Naive thymus-derived CD4-positive, alpha-beta T cell (primary cell): ENCODE data around the gene GPC3. TPM values are rescaled to one million over a fixed set of nuclear protein-coding genes. Genes with fewer than 3 reads are reported as not detected.

Experiments
- ATAC-seq: fragments of 150-1000 bp; cut with Tn5 transposase; 2 replicates; pipeline ENCODE4 v1.10.0; 2021; ENCODE audit warnings: mild to moderate bottlenecking, moderate library complexity
- CTCF ChIA-PET: fragments of 350-600 bp; sonication (Branson Sonifier 250); formaldehyde crosslinking; loops from one replicate; lab custom pipeline; 2021; ENCODE audit warnings: antibody characterized with exemption; lab: Charles Lee
- POLR2A ChIA-PET: fragments of 350-600 bp; sonication (Branson Sonifier 250); formaldehyde crosslinking; loops from one replicate; lab custom pipeline; 2021; ENCODE audit warnings: antibody characterized with exemption, inconsistent platforms; lab: Charles Lee
- DNase-seq, 9 donors: peaks; one replicate each; pipeline versions ENCODE4 v3.0.0 to v3.0.0-alpha.2; 2020 to 2022; ENCODE audit warnings: mixed read lengths in 1 of 9
- H3K27ac ChIP-seq: one replicate; pipeline ENCODE4 v1.7.0; 2013; ENCODE audit warnings: mild to moderate bottlenecking, low read depth, low read length, moderate library complexity
- H3K27me3 ChIP-seq, 2 donors: one replicate each; pipeline ENCODE4 v1.7.0; 2013; ENCODE audit warnings: low read length in 2 of 2, mild to moderate bottlenecking in 2 of 2, moderate library complexity in 2 of 2; ENCODE audit not compliant: control insufficient read depth in 2 of 2, insufficient read depth in 2 of 2
- H3K36me3 ChIP-seq, 3 experiments: 1 replicate in 2 of 3; 2 replicates in 1 of 3; pipeline ENCODE4 v1.7.0; 2013; ENCODE audit warnings: low read length in 3 of 3, mild to moderate bottlenecking in 3 of 3, moderate library complexity in 1 of 3; ENCODE audit not compliant: insufficient read depth in 3 of 3, control insufficient read depth in 2 of 3
- H3K4me1 ChIP-seq, 2 donors: one replicate each; pipeline ENCODE4 v1.7.0; 2013; ENCODE audit warnings: low read length in 2 of 2, mild to moderate bottlenecking in 2 of 2, moderate library complexity in 1 of 2; ENCODE audit not compliant: control insufficient read depth in 2 of 2, insufficient read depth in 2 of 2
- H3K4me3 ChIP-seq: 2 replicates; pipeline ENCODE4 v1.7.0; 2013; ENCODE audit warnings: mild to moderate bottlenecking, low read length
- H3K9me3 ChIP-seq, 3 experiments: 1 replicate in 2 of 3; 2 replicates in 1 of 3; pipeline ENCODE4 v1.7.0; 2013; ENCODE audit warnings: low read length in 3 of 3; ENCODE audit not compliant: control insufficient read depth in 2 of 3
- H3K27ac Mint-ChIP-seq, 9 donors: one replicate each; pipeline ENCODE4 v1.8.0; 2020 to 2022; ENCODE audit warnings: mixed read lengths in 9 of 9, mild to moderate bottlenecking in 8 of 9, moderate library complexity in 5 of 9, inconsistent platforms in 2 of 9
- H3K27me3 Mint-ChIP-seq, 5 donors: one replicate each; pipeline ENCODE4 v1.8.0; 2021 to 2022; ENCODE audit warnings: mixed read lengths in 5 of 5, mild to moderate bottlenecking in 1 of 5
- H3K36me3 Mint-ChIP-seq, 5 donors: one replicate each; pipeline ENCODE4 v1.8.0; 2020 to 2022; ENCODE audit warnings: mixed read lengths in 5 of 5, mild to moderate bottlenecking in 3 of 5, inconsistent platforms in 1 of 5
- H3K4me1 Mint-ChIP-seq, 7 donors: one replicate each; pipeline ENCODE4 v1.8.0; 2020 to 2022; ENCODE audit warnings: mixed read lengths in 7 of 7, mild to moderate bottlenecking in 3 of 7, inconsistent platforms in 1 of 7
- H3K4me3 Mint-ChIP-seq, 10 donors: one replicate each; pipeline ENCODE4 v1.8.0; 2020 to 2022; ENCODE audit warnings: mild to moderate bottlenecking in 10 of 10, mixed read lengths in 10 of 10, moderate library complexity in 6 of 10, inconsistent platforms in 2 of 10
- H3K9me3 Mint-ChIP-seq, 11 donors: one replicate each; pipeline ENCODE4 v1.8.0; 2020 to 2022; ENCODE audit warnings: mixed read lengths in 11 of 11, mild to moderate bottlenecking in 4 of 11, inconsistent platforms in 1 of 11, moderate library complexity in 1 of 11
- intact Hi-C, 2 donors: fragments of 100-400 bp; cut with micrococcal nuclease; formaldehyde crosslinking; loops; one replicate each; pipeline ENCODE4 v1.15.1; 2023
- polyA plus RNA-seq, 2 donors: library from polyadenylated mRNA; unstranded; fragments of 300-500 nt; fragmentation: Illumina TruSeq; gene quantifications; one replicate each; pipeline ENCODE4 v1.2.3, GENCODE V29; 2021
- total RNA-seq, 6 experiments: library from RNA in 5 of 6; stranded (reverse) in 5 of 6; gene quantifications; 1 replicate in 5 of 6; 2 replicates in 1 of 6; pipeline ENCODE4 v1.2.3 and lab custom pipeline; 2021 to 2026

GPC3 gene
- total and polyA plus RNA-seq, 7 experiments from 2014 or later, result 0.24 to 6.0 (median 0.65) TPM

- peaks cover 11 to 79% (median 67%) of the 10 kb centered on the region in 7 donors for H3K4me1 Mint-ChIP-seq
- H3K9me3 Mint-ChIP-seq, result no peaks in the 10 kb centered on the region
- Histone ChIP-seq H3K4me1 (peaks cover 0 to 49% of the 10 kb centered on the region in 2 donors), H3K4me3 (no peak overlapping the region), H3K27me3 (no peaks in the 10 kb centered on the region), H3K9me3 (no peaks in the 10 kb centered on the region), H3K27ac (no peak overlapping the region), H3K36me3 (no peaks in the 10 kb centered on the region)
- ChIA-PET CTCF (interaction anchor here (0.8 to 2.1 kb wide), 6 partner anchors 11 to 93 kb away, joined by 3 to 17 read pairs (median 6); no protein-coding TSS in a partner anchor), POLR2A (interaction anchor here (0.6 kb wide), 1 partner anchor 438 kb away, joined by 4 read pairs; no protein-coding TSS in a partner anchor)
- intact Hi-C loops, result no loop called here
- peak overlapping the region in 1 of 9 donors; percentile 92 for H3K27ac Mint-ChIP-seq
- peak overlapping the region in 2 of 10 donors; percentile 14 to 43 for H3K4me3 Mint-ChIP-seq
- ATAC-seq (no peak), DNase-seq (no peak)
- H3K36me3 Mint-ChIP-seq, result no peaks in the 10 kb centered on the region
- no peaks in the 10 kb centered on the region for H3K27me3 Mint-ChIP-seq
These were observed 238.8 kb downstream of the GPC3 start for GRCh38 chrX:133746593-133746992.

- Mint-ChIP-seq H3K27ac (peak overlapping the region in 8 of 9 donors; percentile 71 to 94 (median 80)), H3K9me3 (no peaks in the 10 kb centered on the region), H3K4me1 (peaks cover 11 to 75% (median 65%) of the 10 kb centered on the region in 7 donors), H3K27me3 (no peaks in the 10 kb centered on the region), H3K36me3 (no peaks in the 10 kb centered on the region), H3K4me3 (peak overlapping the region in 7 of 10 donors; percentile 7 to 57 (median 36))
- Histone ChIP-seq H3K27me3 (no peaks in the 10 kb centered on the region), H3K36me3 (no peaks in the 10 kb centered on the region), H3K27ac (peak overlapping the region; percentile 14), H3K9me3 (no peaks in the 10 kb centered on the region), H3K4me3 (no peak overlapping the region), H3K4me1 (peaks cover 0 to 49% of the 10 kb centered on the region in 2 donors)
- intact Hi-C loops, result loop anchor here in 1 of 2 donors (1.0 to 2.0 kb wide), 4 partner anchors 31 to 281 kb away; no protein-coding TSS in a partner anchor
- DNase-seq (peak in 7 of 9 donors; percentile 30 to 77 (median 59)), ATAC-seq (peak; percentile 87)
- POLR2A ChIA-PET, result interaction anchor here (0.6 kb wide), 1 partner anchor 32 kb away, joined by 3 read pairs; no protein-coding TSS in a partner anchor
- CTCF ChIA-PET, result interaction anchor here (0.5 to 2.1 kb wide), 10 partner anchors 16 to 1257 kb away, joined by 3 to 17 read pairs (median 5); no protein-coding TSS in a partner anchor
These were observed 240.0 kb downstream of the GPC3 start for GRCh38 chrX:133745349-133745748.

- intact Hi-C loops, result no loop called here
- H3K4me3 ChIP-seq, result no peak overlapping the region
- peaks cover 0 to 26% of the 10 kb centered on the region in 2 donors for H3K4me1 ChIP-seq
- Mint-ChIP-seq H3K36me3 (no peaks in the 10 kb centered on the region), H3K4me1 (peaks cover 6 to 50% (median 42%) of the 10 kb centered on the region in 7 donors), H3K4me3 (no peak overlapping the region), H3K27ac (no peak overlapping the region), H3K9me3 (no peaks in the 10 kb centered on the region), H3K27me3 (no peaks in the 10 kb centered on the region)
- DNase-seq (no peak), ATAC-seq (no peak)
- H3K36me3 ChIP-seq, result no peaks in the 10 kb centered on the region
- H3K27ac ChIP-seq, result no peak overlapping the region
- CTCF ChIA-PET, result no interaction called here
- POLR2A ChIA-PET, result no interaction called here
- H3K9me3 ChIP-seq, result no peaks in the 10 kb centered on the region
- H3K27me3 ChIP-seq, result no peaks in the 10 kb centered on the region
These were observed 242.6 kb downstream of the GPC3 start for GRCh38 chrX:133742602-133743305.

GRCh38 chrX:133741303-133741702 lies 244.1 kb downstream of the GPC3 start:
- Mint-ChIP-seq H3K27me3 (no peaks in the 10 kb centered on the region), H3K27ac (no peak overlapping the region), H3K36me3 (no peaks in the 10 kb centered on the region), H3K9me3 (no peaks in the 10 kb centered on the region), H3K4me3 (no peak overlapping the region), H3K4me1 (peaks cover 2 to 37% (median 31%) of the 10 kb centered on the region in 7 donors)
- no peak for DNase-seq
- H3K4me1 ChIP-seq, result peaks cover 0 to 12% of the 10 kb centered on the region in 2 donors
- no peak for ATAC-seq
- no peaks in the 10 kb centered on the region for H3K27me3 ChIP-seq
- intact Hi-C loops, result no loop called here
- CTCF ChIA-PET, result no interaction called here
- no peak overlapping the region for H3K4me3 ChIP-seq
- no peaks in the 10 kb centered on the region for H3K36me3 ChIP-seq
- POLR2A ChIA-PET, result interaction anchor here (0.7 kb wide), 1 partner anchor 44 kb away, joined by 3 read pairs; no protein-coding TSS in a partner anchor
- H3K9me3 ChIP-seq, result no peaks in the 10 kb centered on the region
- no peak overlapping the region for H3K27ac ChIP-seq

GRCh38 chrX:133726642-133727041 lies 258.8 kb downstream of the GPC3 start:
- Histone ChIP-seq H3K4me1 (no peaks in the 10 kb centered on the region), H3K27ac (no peak overlapping the region), H3K9me3 (no peaks in the 10 kb centered on the region), H3K4me3 (no peak overlapping the region), H3K36me3 (no peaks in the 10 kb centered on the region), H3K27me3 (no peaks in the 10 kb centered on the region)
- Mint-ChIP-seq H3K27ac (no peak overlapping the region), H3K36me3 (peaks cover 0 to under 1% (median 0%) of the 10 kb centered on the region in 5 donors), H3K27me3 (no peaks in the 10 kb centered on the region), H3K4me3 (no peak overlapping the region), H3K4me1 (peaks cover 0 to 18% (median 13%) of the 10 kb centered on the region in 7 donors), H3K9me3 (peaks cover 0 to 1% (median 0%) of the 10 kb centered on the region in 11 donors)
- DNase-seq (no peak), ATAC-seq (no peak)
- intact Hi-C loops, result no loop called here
- ChIA-PET POLR2A (no interaction called here), CTCF (no interaction called here)

- no peak for DNase-seq
- Mint-ChIP-seq H3K9me3 (peaks cover 0 to 1% (median 0%) of the 10 kb centered on the region in 11 donors), H3K4me3 (no peak overlapping the region), H3K36me3 (no peaks in the 10 kb centered on the region), H3K27me3 (no peaks in the 10 kb centered on the region), H3K4me1 (peaks cover 0 to 18% (median 13%) of the 10 kb centered on the region in 7 donors), H3K27ac (no peak overlapping the region)
- Histone ChIP-seq H3K4me1 (no peaks in the 10 kb centered on the region), H3K36me3 (no peaks in the 10 kb centered on the region), H3K9me3 (no peaks in the 10 kb centered on the region), H3K27ac (no peak overlapping the region), H3K27me3 (no peaks in the 10 kb centered on the region), H3K4me3 (no peak overlapping the region)
- ChIA-PET POLR2A (no interaction called here), CTCF (no interaction called here)
- no peak for ATAC-seq
- intact Hi-C loops, result no loop called here
These were observed 259.2 kb downstream of the GPC3 start for GRCh38 chrX:133726211-133726630.
